Erythroblast (primary cell): Measurements from ENCODE around the gene AGTRAP.

Experiments
- GATA1 ChIP-seq: IDR thresholded peaks from 2 replicates; pipeline ENCODE4 v1.6.1; 2011; ENCODE audit warnings: low read depth, mild to moderate bottlenecking, control low read depth, low read length, moderate library complexity
- POLR2A ChIP-seq: IDR thresholded peaks from 2 replicates; pipeline ENCODE4 v1.6.1; 2011; ENCODE audit warnings: mild to moderate bottlenecking, low read length

- TF ChIP-seq POLR2A (peak; percentile 44), GATA1 (no peak)
Measured at GRCh38 chr1:11796036-11796828, 60.3 kb downstream of the AGTRAP start.
